Measurements from ENCODE around the gene POLR3GL. TPM values are rescaled to one million over a fixed set of nuclear protein-coding genes. Genes with fewer than 3 reads are reported as not detected.

POLR3GL gene
- total and polyA plus RNA-seq, 10 of the 15 experiments (the other 5 are each of a cell fraction or from before 2014, with no cell fraction given) = 12.8 to 47.0 (median 26.6) TPM

DNA sequence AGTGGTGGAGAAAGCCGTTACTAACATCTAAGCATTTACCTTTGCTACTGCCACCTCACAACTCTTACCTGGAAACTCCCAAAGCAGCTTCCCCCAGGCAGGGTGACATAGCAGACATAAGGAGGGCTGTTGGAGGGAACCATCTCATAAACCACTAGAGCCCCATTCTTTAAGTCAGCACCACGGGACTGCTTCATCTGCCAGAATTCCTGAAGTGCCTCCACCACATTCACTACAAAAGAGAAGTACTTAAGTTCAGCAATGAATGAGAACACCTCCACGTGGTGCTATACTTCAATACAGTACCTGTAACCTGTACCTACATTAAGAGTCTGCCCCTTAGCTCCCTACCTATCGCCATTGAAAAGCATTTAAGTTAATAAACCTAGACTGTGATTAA lies 16.9 kb upstream of the POLR3GL start:
- SMC1A ChIA-PET (ENCODE audit: uncharacterized antibody, unreplicated experiment) = no interaction called here
- H3K79me2 ChIP-seq (ENCODE audit: control insufficient read depth, insufficient read depth, low read length) = no peaks in the 10 kb centered on the region; the same call in 1 of the 2 replicates
- FAIRE-seq (no peak), ATAC-seq (no peak), DNase-seq (ENCODE audit: low read depth, low spot score) (no peak)
- H3K4me3 ChIP-seq = no peak overlapping the region
- H3K36me3 ChIP-seq (ENCODE audit: control insufficient read depth in 2 of 2, insufficient read depth in 2 of 2, low read length in 1 of 2) = peaks cover 0 to 5% of the 10 kb centered on the region in 2 experiments; a peak in 1 of 4 replicates
- in situ Hi-C loops (cut with MboI) (no loop called here), intact Hi-C loops (cut with micrococcal nuclease; ENCODE audit: unreplicated experiment) (no loop called here)
- H3K4me2 ChIP-seq (ENCODE audit: control insufficient read depth, insufficient read depth) = no peak overlapping the region
- H3K9ac ChIP-seq (ENCODE audit: control insufficient read depth, insufficient read depth, low read length) = no peak overlapping the region
- CTCF ChIA-PET = no interaction called here
- no peak overlapping the region for H2AFZ ChIP-seq (ENCODE audit: control insufficient read depth, low read depth, low read length)
- RAD21 ChIA-PET (ENCODE audit: unreplicated experiment) = no interaction called here
- H4K20me1 ChIP-seq (ENCODE audit: control insufficient read depth, insufficient read depth) = no peaks in the 10 kb centered on the region
- no peak overlapping the region for H3K27ac ChIP-seq (ENCODE audit: control insufficient read depth, insufficient read depth)
- TF ChIP-seq RFX5 (IDR thresholded peaks at IDR 0.05; ENCODE audit: low read depth, low read length) (no peak), GABPA (IDR thresholded peaks at IDR 0.05; ENCODE audit: low read depth) (no peak), HDAC6 (IDR thresholded peaks at IDR 0.05; ENCODE audit: unreplicated experiment) (no peak), RELA (IDR thresholded peaks at IDR 0.05; ENCODE audit: borderline replicate concordance, partially characterized antibody) (no peak), SRF (IDR thresholded peaks at IDR 0.05; ENCODE audit: low read depth in 2 of 2, low read length in 2 of 2) (no peak), CBX3 (IDR thresholded peaks at IDR 0.05; ENCODE audit: borderline replicate concordance, low read depth) (no peak), IKZF1 (conservative IDR thresholded peaks at IDR 0.05) (no peak), CBX5 (IDR thresholded peaks at IDR 0.05; ENCODE audit: low read depth) (no peak)
- TF ChIP-seq, protein P1, sequence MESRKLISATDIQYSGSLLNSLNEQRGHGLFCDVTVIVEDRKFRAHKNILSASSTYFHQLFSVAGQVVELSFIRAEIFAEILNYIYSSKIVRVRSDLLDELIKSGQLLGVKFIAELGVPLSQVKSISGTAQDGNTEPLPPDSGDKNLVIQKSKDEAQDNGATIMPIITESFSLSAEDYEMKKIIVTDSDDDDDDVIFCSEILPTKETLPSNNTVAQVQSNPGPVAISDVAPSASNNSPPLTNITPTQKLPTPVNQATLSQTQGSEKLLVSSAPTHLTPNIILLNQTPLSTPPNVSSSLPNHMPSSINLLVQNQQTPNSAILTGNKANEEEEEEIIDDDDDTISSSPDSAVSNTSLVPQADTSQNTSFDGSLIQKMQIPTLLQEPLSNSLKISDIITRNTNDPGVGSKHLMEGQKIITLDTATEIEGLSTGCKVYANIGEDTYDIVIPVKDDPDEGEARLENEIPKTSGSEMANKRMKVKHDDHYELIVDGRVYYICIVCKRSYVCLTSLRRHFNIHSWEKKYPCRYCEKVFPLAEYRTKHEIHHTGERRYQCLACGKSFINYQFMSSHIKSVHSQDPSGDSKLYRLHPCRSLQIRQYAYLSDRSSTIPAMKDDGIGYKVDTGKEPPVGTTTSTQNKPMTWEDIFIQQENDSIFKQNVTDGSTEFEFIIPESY (IDR thresholded peaks at IDR 0.05) = no peak
- TF ChIP-seq, protein P2, sequence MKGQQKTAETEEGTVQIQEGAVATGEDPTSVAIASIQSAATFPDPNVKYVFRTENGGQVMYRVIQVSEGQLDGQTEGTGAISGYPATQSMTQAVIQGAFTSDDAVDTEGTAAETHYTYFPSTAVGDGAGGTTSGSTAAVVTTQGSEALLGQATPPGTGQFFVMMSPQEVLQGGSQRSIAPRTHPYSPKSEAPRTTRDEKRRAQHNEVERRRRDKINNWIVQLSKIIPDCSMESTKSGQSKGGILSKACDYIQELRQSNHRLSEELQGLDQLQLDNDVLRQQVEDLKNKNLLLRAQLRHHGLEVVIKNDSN (IDR thresholded peaks at IDR 0.05; ENCODE audit: borderline replicate concordance, extremely low read length, insufficient read depth, low read depth, low read length) = no peak
- TF ChIP-seq, protein P3, sequence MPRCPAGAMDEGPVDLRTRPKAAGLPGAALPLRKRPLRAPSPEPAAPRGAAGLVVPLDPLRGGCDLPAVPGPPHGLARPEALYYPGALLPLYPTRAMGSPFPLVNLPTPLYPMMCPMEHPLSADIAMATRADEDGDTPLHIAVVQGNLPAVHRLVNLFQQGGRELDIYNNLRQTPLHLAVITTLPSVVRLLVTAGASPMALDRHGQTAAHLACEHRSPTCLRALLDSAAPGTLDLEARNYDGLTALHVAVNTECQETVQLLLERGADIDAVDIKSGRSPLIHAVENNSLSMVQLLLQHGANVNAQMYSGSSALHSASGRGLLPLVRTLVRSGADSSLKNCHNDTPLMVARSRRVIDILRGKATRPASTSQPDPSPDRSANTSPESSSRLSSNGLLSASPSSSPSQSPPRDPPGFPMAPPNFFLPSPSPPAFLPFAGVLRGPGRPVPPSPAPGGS (IDR thresholded peaks at IDR 0.05; ENCODE audit: borderline replicate concordance, insufficient read depth, low read depth, low read length, poor library complexity, severe bottlenecking) = no peak
- H3K27me3 ChIP-seq (replicated peaks in 1 of 2; ENCODE audit: control insufficient read depth in 2 of 2, insufficient read depth in 2 of 2, low read length in 1 of 2) = no peaks in the 10 kb centered on the region
- WGBS (ENCODE audit: insufficient coverage, insufficient replicate concordance, low lambda C conversion rate, missing lambda C conversion rate) = 75% methylated on average over 4 of the region's 4 CpGs
- POLR2A ChIA-PET = no interaction called here
- no peaks in the 10 kb centered on the region for H3K4me1 ChIP-seq (ENCODE audit: control insufficient read depth, insufficient read depth, low read length)
- BruUV-seq (replicated peaks) = no TSS peak
- no peaks in the 10 kb centered on the region for H3K9me3 ChIP-seq (replicated peaks; ENCODE audit: control insufficient read depth, insufficient read depth, low read length)

Data from GM12878 (cell line).